Activated naive CD4-positive, alpha-beta T cell treated with anti-CD3 and anti-CD28 coated beads, Interleukin-2, amount 10 ng/mL, durations not matched to agents 7 days and 5 days (primary cell): ENCODE results near the gene ITGB8.

Experiments
- CTCF ChIA-PET: fragments of 350-600 bp; sonication (Branson Sonifier 250); formaldehyde crosslinking; loops from one replicate; lab custom pipeline; 2021; ENCODE audit warnings: antibody characterized with exemption; lab: Charles Lee
- DNase-seq: peaks from one replicate; pipeline ENCODE4 v3.0.0-alpha.2; 2020
- H3K27ac Mint-ChIP-seq: one replicate; pipeline ENCODE4 v1.8.0; 2021; ENCODE audit warnings: mild to moderate bottlenecking, moderate library complexity, mixed read lengths
- H3K27me3 Mint-ChIP-seq: one replicate; pipeline ENCODE4 v1.8.0; 2021; ENCODE audit warnings: mild to moderate bottlenecking, mixed read lengths
- H3K36me3 Mint-ChIP-seq: one replicate; pipeline ENCODE4 v1.8.0; 2021; ENCODE audit warnings: mixed read lengths
- H3K4me1 Mint-ChIP-seq: one replicate; pipeline ENCODE4 v1.8.0; 2021; ENCODE audit warnings: mixed read lengths
- H3K4me3 Mint-ChIP-seq: one replicate; pipeline ENCODE4 v1.8.0; 2021; ENCODE audit warnings: mild to moderate bottlenecking, moderate library complexity, mixed read lengths
- H3K9me3 Mint-ChIP-seq: one replicate; pipeline ENCODE4 v1.8.0; 2021; ENCODE audit warnings: mixed read lengths

ITGB8 gene

DNA sequence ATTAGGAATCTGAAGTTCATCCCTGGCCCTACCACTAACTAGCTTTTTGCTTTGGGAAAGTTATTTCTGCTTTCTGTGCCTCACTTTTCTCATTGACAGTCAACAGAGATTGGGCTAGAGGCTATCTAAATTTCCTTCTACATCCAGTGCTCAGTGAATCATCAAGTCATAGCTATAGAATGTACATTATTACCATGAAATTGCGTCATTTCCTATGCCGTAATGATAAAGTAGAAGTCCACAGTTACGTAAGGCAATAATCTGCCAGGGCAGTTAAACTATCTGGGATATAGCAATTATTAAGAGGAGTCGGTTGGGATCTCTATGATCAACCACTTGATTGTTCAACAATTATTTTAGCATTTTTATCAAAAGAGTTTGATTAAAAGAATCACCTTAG is 64.4 kb downstream of the ITGB8 start:
- H3K27ac Mint-ChIP-seq = no peak overlapping the region

GRCh38 chr7:20395511-20395910 is 64.8 kb downstream of the ITGB8 start:
- H3K27me3 Mint-ChIP-seq = no peaks in the 10 kb centered on the region
- no peaks in the 10 kb centered on the region for H3K4me1 Mint-ChIP-seq
- H3K9me3 Mint-ChIP-seq = no peaks in the 10 kb centered on the region
- no peak for DNase-seq
- CTCF ChIA-PET = no interaction called here
- no peaks in the 10 kb centered on the region for H3K36me3 Mint-ChIP-seq
- H3K27ac Mint-ChIP-seq = no peak overlapping the region
- H3K4me3 Mint-ChIP-seq = no peak overlapping the region

More for the DNA sequence above, 64.4 kb downstream of the ITGB8 start:
- no peak for DNase-seq
- CTCF ChIA-PET = no interaction called here
- Mint-ChIP-seq H3K36me3 (no peaks in the 10 kb centered on the region), H3K9me3 (no peaks in the 10 kb centered on the region), H3K27me3 (no peaks in the 10 kb centered on the region), H3K4me1 (no peaks in the 10 kb centered on the region), H3K4me3 (no peak overlapping the region)

DNA sequence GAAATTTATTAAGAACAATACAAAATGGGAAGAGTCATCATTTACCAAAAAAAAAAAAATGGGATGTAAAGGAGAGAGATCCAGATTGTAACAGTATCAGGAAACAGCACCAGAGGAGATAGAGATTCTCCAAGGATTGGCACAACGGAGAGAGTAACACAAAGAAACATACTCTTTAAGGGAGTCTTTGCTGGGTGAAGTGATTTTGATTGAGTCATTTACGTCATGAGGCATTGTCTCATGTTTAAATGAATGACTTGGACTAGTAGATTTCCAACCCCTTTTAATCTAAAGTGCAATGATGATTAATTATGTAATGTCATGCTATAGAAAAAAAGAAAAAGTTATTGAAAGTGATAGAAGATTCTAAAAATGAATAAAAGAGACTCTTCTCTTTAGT is 68.8 kb downstream of the ITGB8 start:
- H3K9me3 Mint-ChIP-seq = no peaks in the 10 kb centered on the region
- no peak for DNase-seq
- no peaks in the 10 kb centered on the region for H3K36me3 Mint-ChIP-seq
- CTCF ChIA-PET = no interaction called here
- H3K27ac Mint-ChIP-seq = no peak overlapping the region
- no peaks in the 10 kb centered on the region for H3K27me3 Mint-ChIP-seq
- H3K4me3 Mint-ChIP-seq = no peak overlapping the region
- no peaks in the 10 kb centered on the region for H3K4me1 Mint-ChIP-seq

- CTCF ChIA-PET = no interaction called here
- Mint-ChIP-seq H3K4me1 (no peaks in the 10 kb centered on the region), H3K36me3 (no peaks in the 10 kb centered on the region), H3K27me3 (no peaks in the 10 kb centered on the region), H3K9me3 (no peaks in the 10 kb centered on the region), H3K27ac (no peak overlapping the region), H3K4me3 (no peak overlapping the region)
- DNase-seq = no peak
Observed at GRCh38 chr7:20401861-20402746, 71.4 kb downstream of the ITGB8 start.

DNA sequence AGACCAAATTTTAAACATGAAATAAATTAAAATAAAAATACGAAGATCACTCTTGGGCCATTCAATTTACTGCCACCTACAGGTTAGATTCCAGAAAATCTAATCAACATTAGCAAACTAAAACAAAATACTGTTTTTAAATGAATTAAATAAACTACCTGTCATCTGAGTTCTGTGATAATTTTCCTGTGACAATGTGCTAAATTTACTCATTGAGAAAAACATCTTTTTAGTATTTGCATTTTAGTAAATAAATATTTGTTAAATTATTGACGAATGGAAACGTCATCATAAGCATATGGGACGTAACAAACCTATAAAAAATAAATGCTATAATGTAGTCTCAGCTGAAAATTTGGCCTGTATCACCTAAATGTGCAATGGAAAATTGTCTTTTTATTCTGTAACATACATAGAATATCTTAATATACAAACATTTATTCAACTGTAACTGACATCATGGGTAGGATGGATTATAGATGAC is 72.1 kb downstream of the ITGB8 start:
- H3K4me1 Mint-ChIP-seq = no peaks in the 10 kb centered on the region
- no peaks in the 10 kb centered on the region for H3K27me3 Mint-ChIP-seq
- H3K36me3 Mint-ChIP-seq = no peaks in the 10 kb centered on the region
- CTCF ChIA-PET = no interaction called here
- no peaks in the 10 kb centered on the region for H3K9me3 Mint-ChIP-seq
- H3K27ac Mint-ChIP-seq = no peak overlapping the region
- no peak for DNase-seq
- no peak overlapping the region for H3K4me3 Mint-ChIP-seq

DNA sequence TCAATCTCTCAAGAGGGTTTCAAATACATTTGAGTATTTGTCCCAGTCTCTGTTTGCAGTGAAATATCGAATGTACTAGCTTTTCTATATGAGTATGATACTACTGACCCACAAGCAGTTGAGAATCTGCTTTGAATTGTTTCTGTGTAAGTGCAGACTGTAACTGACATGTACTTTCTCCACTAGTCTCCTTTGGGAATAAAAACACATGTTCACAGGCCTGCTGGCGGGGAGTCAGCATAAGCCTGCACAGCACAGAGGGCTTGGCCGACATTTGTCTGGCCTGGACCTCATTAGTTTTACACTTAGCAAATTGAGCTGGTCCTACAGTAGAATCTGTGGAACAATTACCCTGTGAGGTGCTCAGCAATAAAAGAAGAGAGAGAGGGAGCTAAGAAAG is 72.6 kb downstream of the ITGB8 start:
- Mint-ChIP-seq H3K4me1 (no peaks in the 10 kb centered on the region), H3K27ac (no peak overlapping the region)

DNA sequence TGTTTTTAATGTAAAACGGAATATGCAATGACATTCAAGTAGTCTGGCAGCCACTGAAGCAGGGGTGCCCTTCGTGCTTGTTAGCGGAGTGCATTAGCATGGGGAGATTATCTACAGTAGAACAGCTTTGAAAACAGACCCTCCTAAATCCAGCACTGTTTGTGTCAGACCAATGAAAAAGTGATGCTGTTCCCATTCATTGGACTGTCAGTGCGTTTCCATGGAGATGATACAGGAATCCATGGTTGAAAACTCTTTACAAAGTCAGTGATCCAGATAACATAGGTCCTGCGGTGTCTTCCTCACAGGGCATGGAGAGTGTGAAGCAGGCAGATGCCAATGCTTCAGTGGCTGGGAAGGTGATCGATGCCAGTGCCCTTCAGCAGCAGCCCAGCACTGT is 73.6 kb downstream of the ITGB8 start:
- H3K9me3 Mint-ChIP-seq = no peaks in the 10 kb centered on the region
- H3K27me3 Mint-ChIP-seq = no peaks in the 10 kb centered on the region
- H3K27ac Mint-ChIP-seq = no peak overlapping the region
- no peak overlapping the region for H3K4me3 Mint-ChIP-seq
- no peaks in the 10 kb centered on the region for H3K4me1 Mint-ChIP-seq
- H3K36me3 Mint-ChIP-seq = no peaks in the 10 kb centered on the region
- CTCF ChIA-PET = no interaction called here
- DNase-seq = no peak

More for the DNA sequence above, 72.6 kb downstream of the ITGB8 start:
- CTCF ChIA-PET = no interaction called here
- H3K36me3 Mint-ChIP-seq = no peaks in the 10 kb centered on the region
- no peak for DNase-seq
- H3K4me3 Mint-ChIP-seq = no peak overlapping the region
- H3K9me3 Mint-ChIP-seq = no peaks in the 10 kb centered on the region
- no peaks in the 10 kb centered on the region for H3K27me3 Mint-ChIP-seq

DNA sequence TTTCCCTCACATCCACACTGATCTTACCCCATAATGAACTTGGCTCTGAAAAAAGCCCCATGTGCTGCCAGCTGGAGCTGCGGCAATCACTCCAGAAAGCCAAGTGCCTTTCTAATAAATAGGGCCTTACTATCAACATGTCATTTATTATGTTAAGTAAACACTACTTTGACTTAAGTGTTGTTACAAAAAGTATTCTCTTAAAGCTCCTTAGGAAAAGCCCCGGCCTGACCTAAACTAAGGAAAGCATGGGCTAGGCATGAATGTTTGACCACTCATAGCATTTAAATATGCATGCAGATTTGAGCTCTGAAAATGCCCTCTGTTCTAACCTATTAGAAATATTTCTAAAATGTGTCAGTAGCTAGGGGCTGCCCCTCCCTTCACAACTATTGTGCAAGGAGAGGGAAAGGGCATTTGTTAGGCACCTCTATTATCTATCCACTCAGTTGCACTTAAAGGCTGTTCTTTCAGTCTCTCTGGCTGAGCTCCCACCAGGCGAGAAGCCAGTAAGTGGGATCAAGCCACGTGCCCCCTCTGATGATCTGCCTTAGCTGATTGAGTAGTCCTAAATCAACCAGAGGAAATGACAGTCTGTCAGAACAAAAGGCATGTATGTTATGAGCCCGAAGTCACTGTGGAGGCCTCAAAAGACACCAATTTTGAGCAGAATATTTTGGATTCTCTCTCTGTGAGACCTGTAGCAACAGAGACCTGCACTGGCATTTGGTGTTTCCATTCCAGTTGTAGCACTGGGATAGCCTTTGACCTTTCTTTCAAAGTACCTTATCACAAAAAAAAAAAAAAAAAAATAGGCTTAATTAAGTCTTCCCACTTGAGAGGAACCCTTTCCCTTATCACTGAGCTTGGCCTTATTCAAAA is 77.1 kb downstream of the ITGB8 start:
- no peak for DNase-seq
- CTCF ChIA-PET = interaction anchor here (0.9 kb wide), 1 partner anchor 9 kb away, joined by 3 read pairs; no protein-coding TSS in a partner anchor
- Mint-ChIP-seq H3K9me3 (no peaks in the 10 kb centered on the region), H3K4me1 (no peaks in the 10 kb centered on the region), H3K4me3 (no peak overlapping the region), H3K27me3 (no peaks in the 10 kb centered on the region), H3K36me3 (no peaks in the 10 kb centered on the region), H3K27ac (no peak overlapping the region)

DNA sequence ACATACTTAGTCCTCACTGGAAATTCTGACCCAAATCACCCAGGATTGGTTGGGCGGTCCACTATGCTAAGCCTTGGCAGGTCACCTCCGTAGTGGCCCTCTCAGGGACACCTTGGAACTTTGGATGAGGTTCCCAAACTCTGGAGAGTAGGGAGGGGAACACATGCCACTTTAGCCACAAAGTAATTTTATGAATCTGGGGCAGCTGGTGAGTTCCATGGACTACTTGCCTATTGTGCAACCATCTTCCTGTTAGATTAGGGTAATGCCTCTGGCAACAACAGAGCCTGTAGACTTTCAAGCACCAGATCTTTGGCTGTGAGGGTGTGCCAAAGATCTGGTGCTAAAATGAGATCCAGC is 77.7 kb downstream of the ITGB8 start:
- CTCF ChIA-PET = interaction anchor here (0.9 kb wide), 1 partner anchor 10 kb away, joined by 3 read pairs; no protein-coding TSS in a partner anchor
- DNase-seq = no peak
- no peak overlapping the region for H3K27ac Mint-ChIP-seq
- H3K4me3 Mint-ChIP-seq = no peak overlapping the region
- no peaks in the 10 kb centered on the region for H3K36me3 Mint-ChIP-seq
- no peaks in the 10 kb centered on the region for H3K4me1 Mint-ChIP-seq
- no peaks in the 10 kb centered on the region for H3K9me3 Mint-ChIP-seq
- no peaks in the 10 kb centered on the region for H3K27me3 Mint-ChIP-seq

GRCh38 chr7:20409961-20410360 is 79.3 kb downstream of the ITGB8 start:
- DNase-seq = no peak

GRCh38 chr7:20411372-20411771 is 80.7 kb downstream of the ITGB8 start:
- Mint-ChIP-seq H3K27me3 (no peaks in the 10 kb centered on the region), H3K36me3 (no peaks in the 10 kb centered on the region), H3K27ac (no peak overlapping the region), H3K4me3 (no peak overlapping the region), H3K4me1 (no peaks in the 10 kb centered on the region), H3K9me3 (no peaks in the 10 kb centered on the region)
- CTCF ChIA-PET = no interaction called here
- DNase-seq = no peak

More at GRCh38 chr7:20409961-20410360, 79.3 kb downstream of the ITGB8 start:
- Mint-ChIP-seq H3K4me1 (no peaks in the 10 kb centered on the region), H3K9me3 (no peaks in the 10 kb centered on the region), H3K27me3 (no peaks in the 10 kb centered on the region), H3K4me3 (no peak overlapping the region), H3K36me3 (no peaks in the 10 kb centered on the region), H3K27ac (no peak overlapping the region)
- CTCF ChIA-PET = interaction anchor here (0.6 kb wide), 1 partner anchor 422 kb away, joined by 3 read pairs; no protein-coding TSS in a partner anchor

DNA sequence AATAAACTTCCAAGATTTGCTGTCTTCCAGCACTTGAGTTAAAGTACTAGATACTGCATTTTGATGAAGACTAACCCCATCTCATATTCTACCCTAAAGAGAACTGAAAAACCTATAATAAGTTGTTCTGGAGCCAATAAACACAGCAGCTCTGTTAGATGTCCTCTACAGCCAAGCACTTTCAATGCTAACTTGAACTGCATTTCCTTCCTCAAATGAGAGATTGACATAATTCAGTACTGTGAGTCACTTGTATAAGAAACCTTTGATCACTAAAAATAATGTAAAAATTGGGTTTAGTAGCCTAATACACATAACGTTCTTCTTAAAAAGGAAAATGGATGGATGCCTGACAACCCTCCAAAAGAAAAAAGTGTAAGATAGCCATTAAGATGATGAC is 81.3 kb downstream of the ITGB8 start:
- Mint-ChIP-seq H3K27me3 (no peaks in the 10 kb centered on the region), H3K4me3 (no peak overlapping the region), H3K27ac (no peak overlapping the region), H3K9me3 (no peaks in the 10 kb centered on the region), H3K4me1 (no peaks in the 10 kb centered on the region), H3K36me3 (no peaks in the 10 kb centered on the region)
- DNase-seq = no peak
- CTCF ChIA-PET = no interaction called here

DNA sequence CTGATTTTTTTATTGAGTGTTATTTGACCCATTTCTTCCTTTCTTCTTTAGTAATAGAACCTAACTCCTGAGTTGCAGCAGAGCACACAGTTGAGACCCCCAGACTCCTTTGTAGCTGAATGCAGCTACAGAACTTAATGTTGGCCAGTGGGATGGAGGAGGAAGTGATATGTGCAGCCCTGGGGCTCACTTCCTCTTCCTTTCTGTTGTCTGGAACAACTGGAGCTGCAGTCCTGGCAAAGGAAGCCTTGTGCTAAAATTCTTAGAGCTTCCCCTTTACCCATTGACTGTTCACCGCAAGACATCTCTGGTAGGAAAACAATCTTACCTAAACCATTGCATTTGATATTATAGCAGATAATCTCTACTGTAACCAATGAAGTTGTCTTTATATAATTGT is 86.6 kb downstream of the ITGB8 start:
- no peak overlapping the region for H3K27ac Mint-ChIP-seq
- no peaks in the 10 kb centered on the region for H3K27me3 Mint-ChIP-seq
- no peak overlapping the region for H3K4me3 Mint-ChIP-seq
- CTCF ChIA-PET = interaction anchor here (0.6 kb wide), 1 partner anchor 85 kb away, joined by 3 read pairs; no protein-coding TSS in a partner anchor
- H3K4me1 Mint-ChIP-seq = no peaks in the 10 kb centered on the region
- H3K9me3 Mint-ChIP-seq = no peaks in the 10 kb centered on the region
- no peak for DNase-seq
- no peaks in the 10 kb centered on the region for H3K36me3 Mint-ChIP-seq

- no peaks in the 10 kb centered on the region for H3K9me3 Mint-ChIP-seq
- CTCF ChIA-PET = interaction anchor here (0.6 kb wide), 1 partner anchor 85 kb away, joined by 3 read pairs; no protein-coding TSS in a partner anchor
Observed at GRCh38 chr7:20417675-20418382, 87.1 kb downstream of the ITGB8 start.

More at GRCh38 chr7:20417675-20418382, 87.1 kb downstream of the ITGB8 start:
- H3K4me1 Mint-ChIP-seq = no peaks in the 10 kb centered on the region
- no peaks in the 10 kb centered on the region for H3K36me3 Mint-ChIP-seq
- H3K27ac Mint-ChIP-seq = no peak overlapping the region
- DNase-seq = no peak
- no peak overlapping the region for H3K4me3 Mint-ChIP-seq
- no peaks in the 10 kb centered on the region for H3K27me3 Mint-ChIP-seq
